ENCODE measurements around the gene ZC3H12C.

Gene ZC3H12C

GRCh38 chr11:110217936-110218335 lies 124.7 kb downstream of the ZC3H12C start:
- DNase-seq (ENCODE audit: low read depth, low spot score), result no peak

DNA sequence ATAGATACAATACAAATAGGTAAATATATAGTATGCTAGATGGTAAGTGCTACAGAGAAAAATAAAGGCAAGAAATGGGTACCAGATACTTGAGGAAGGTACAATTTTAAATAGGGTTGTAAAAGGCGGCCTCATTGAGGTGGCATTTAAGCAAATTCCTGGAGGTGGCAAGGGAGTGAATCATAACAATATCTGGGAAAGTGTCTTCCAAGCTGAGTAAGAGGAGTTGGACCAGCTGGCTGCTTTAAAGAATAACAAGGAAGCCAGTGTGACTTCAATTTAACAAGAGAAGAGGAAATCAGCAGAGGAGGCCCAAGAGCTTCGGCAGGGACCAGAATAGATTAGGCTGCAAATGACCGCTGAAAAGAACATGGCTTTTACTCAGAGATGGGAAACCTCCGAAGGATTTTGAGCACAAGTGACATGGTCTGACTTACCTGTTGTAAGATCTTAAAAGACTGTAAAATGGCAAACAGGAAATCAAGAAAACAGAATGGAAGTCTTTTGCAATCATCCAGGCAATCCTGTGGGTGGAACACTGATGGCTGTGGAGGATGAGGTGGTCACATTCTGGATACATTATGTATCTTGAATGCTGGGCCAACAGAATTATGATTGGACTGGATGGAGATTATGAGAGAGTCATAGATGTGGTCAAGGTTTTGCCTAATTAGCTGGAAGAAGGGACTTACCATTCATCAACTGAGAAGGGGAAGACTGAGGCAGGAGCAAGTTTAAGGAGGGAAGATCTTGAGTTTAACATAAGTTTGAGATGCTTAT lies 126.0 kb downstream of the ZC3H12C start:
- no peak for DNase-seq (ENCODE audit: low read depth, low spot score)

All from ELF-1 (cell line).